OCI-LY1 (cell line): Measurements from ENCODE around the gene GDI1.

Experiments
- H2AFZ ChIP-seq: fragments of 200-600 bp; sonication (generic), shearing (Covaris generic); 2 replicates; pipeline ENCODE4 v1.6.0; 2014; ENCODE audit warnings: antibody characterized with exemption, mild to moderate bottlenecking, low read length
- H3F3A ChIP-seq: fragments of 200-600 bp; sonication (generic), shearing (Covaris generic); 2 replicates; pipeline ENCODE4 v1.6.0; 2014; ENCODE audit warnings: mild to moderate bottlenecking, antibody characterized with exemption, low read length, moderate library complexity; ENCODE audit not compliant: insufficient read depth
- H3K27ac ChIP-seq: fragments of 200-600 bp; sonication (generic); 2 replicates; pipeline ENCODE4 v1.5.1; 2014; ENCODE audit warnings: low read length, mixed run types, mild to moderate bottlenecking, low read depth; ENCODE audit not compliant: poor library complexity, severe bottlenecking
- H3K27me3 ChIP-seq: fragments of 200-600 bp; sonication (generic); 2 replicates; pipeline ENCODE4 v1.6.0; 2014; ENCODE audit warnings: antibody characterized with exemption, mild to moderate bottlenecking, low read length, moderate library complexity; ENCODE audit not compliant: insufficient read depth
- H3K36me3 ChIP-seq: fragments of 200-600 bp; sonication (generic); 2 replicates; pipeline ENCODE4 v1.6.1; 2014; ENCODE audit warnings: mild to moderate bottlenecking, antibody characterized with exemption, low read length, moderate library complexity, mixed read lengths; ENCODE audit not compliant: insufficient read depth
- H3K4me1 ChIP-seq: fragments of 200-600 bp; sonication (generic); 2 replicates; pipeline ENCODE4 v1.5.1; 2014; ENCODE audit warnings: mild to moderate bottlenecking, low read length, moderate library complexity; ENCODE audit not compliant: insufficient read depth, severe bottlenecking
- H3K4me2 ChIP-seq: fragments of 200-600 bp; sonication (generic), shearing (Covaris generic); 2 replicates; pipeline ENCODE4 v1.6.1; 2014; ENCODE audit warnings: low read length
- H3K4me3 ChIP-seq: fragments of 200-600 bp; sonication (generic); 2 replicates; pipeline ENCODE4 v1.5.1; 2014; ENCODE audit warnings: low read length, low read depth, mild to moderate bottlenecking, mixed read lengths; ENCODE audit not compliant: poor library complexity, severe bottlenecking
- H3K79me2 ChIP-seq: fragments of 200-600 bp; shearing (Covaris generic); 2 replicates; pipeline ENCODE4 v1.6.1; 2016; ENCODE audit warnings: mixed run types, low read length, mixed read lengths; ENCODE audit not compliant: insufficient read depth
- H3K9ac ChIP-seq: fragments of 200-600 bp; sonication (generic), shearing (Covaris generic); 2 replicates; pipeline ENCODE4 v1.6.1; 2014; ENCODE audit warnings: mild to moderate bottlenecking, low read length, mixed read lengths
- H3K9me2 ChIP-seq: fragments of 200-600 bp; sonication (generic), shearing (Covaris generic); 2 replicates; pipeline ENCODE4 v1.6.1; 2014; ENCODE audit warnings: low read depth, mild to moderate bottlenecking, low read length, mixed read lengths
- H3K9me3 ChIP-seq: fragments of 200-600 bp; shearing (Covaris generic); 2 replicates; pipeline ENCODE4 v1.6.1; 2014; ENCODE audit warnings: low read length, mixed read lengths
- H4K20me1 ChIP-seq: fragments of 200-600 bp; sonication (generic), shearing (Covaris generic); 2 replicates; pipeline ENCODE4 v1.6.0; 2016; ENCODE audit warnings: mild to moderate bottlenecking, low read length; ENCODE audit not compliant: insufficient read depth
- CTCF ChIP-seq: fragments of 200-600 bp; sonication (generic), shearing (Covaris generic); IDR thresholded peaks from 2 replicates; pipeline ENCODE4 v1.5.1; 2017; ENCODE audit warnings: mild to moderate bottlenecking, antibody characterized with exemption, low read length, moderate library complexity, mixed read lengths
- EZH2 ChIP-seq: fragments of 200-600 bp; sonication (generic), shearing (Covaris generic); IDR thresholded peaks from 2 replicates; pipeline ENCODE4 v1.8.0; 2017; ENCODE audit warnings: borderline replicate concordance, mixed run types, mild to moderate bottlenecking, antibody characterized with exemption, low read length, moderate library complexity, mixed read lengths

Gene GDI1

GRCh38 chrX:154420402-154420756 lies 16.6 kb upstream of the GDI1 start:
- H3K27me3 ChIP-seq: no peaks in the 10 kb centered on the region
- no peaks in the 10 kb centered on the region for H3K36me3 ChIP-seq
- no peaks in the 10 kb centered on the region for H3F3A ChIP-seq
- no peaks in the 10 kb centered on the region for H3K9me3 ChIP-seq
- H3K4me3 ChIP-seq: no peak overlapping the region
- no peak for TF ChIP-seq CTCF
- no peak for TF ChIP-seq EZH2
- no peak overlapping the region for H3K27ac ChIP-seq
- no peaks in the 10 kb centered on the region for H4K20me1 ChIP-seq
- no peaks in the 10 kb centered on the region for H3K79me2 ChIP-seq
- no peak overlapping the region for H3K9ac ChIP-seq
- H3K4me1 ChIP-seq: no peaks in the 10 kb centered on the region
- H3K9me2 ChIP-seq: no peaks in the 10 kb centered on the region
- H3K4me2 ChIP-seq: no peak overlapping the region
- H2AFZ ChIP-seq: no peak overlapping the region

DNA sequence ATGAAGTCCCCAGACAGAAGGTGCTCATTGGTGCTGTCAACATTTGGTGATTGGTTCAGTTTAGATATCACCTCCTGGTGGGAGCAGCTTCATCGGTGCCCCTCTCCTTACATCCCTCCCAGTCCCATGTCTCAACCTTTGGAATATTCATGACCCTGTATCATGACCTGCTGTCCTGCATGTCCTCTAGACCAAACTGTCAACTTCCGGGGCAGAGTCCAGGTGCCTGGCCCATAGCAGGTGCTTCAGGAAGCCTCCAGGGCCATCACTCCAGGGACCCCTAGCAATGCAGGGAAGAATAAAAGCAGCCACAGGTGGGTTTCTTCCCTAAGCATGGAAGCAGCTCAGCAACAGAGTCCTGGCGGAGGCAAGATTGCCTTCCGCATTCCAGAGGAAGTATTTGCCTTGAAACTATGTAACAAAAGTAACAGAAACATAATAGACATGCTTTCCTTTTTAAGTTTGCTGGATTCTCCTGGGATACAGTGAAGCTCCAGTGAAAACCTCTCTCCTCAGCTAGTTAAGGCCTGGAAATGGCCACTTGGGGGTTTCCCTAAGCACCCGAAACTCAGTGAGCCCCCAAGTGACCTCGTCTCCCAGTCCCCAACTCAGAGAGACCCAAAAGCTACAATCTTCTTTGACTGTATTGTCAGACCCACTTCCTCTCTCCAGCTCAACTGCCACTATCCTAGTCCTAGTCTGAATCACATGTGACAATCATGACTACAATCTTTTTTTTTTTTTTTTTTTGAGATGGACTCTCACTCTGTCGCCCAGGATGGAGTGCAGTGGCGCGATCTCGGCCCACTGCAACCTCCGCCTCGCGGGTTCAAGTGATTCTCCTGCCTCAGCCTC lies 9.8 kb upstream of the GDI1 start:
- Histone ChIP-seq H3K36me3 (peaks cover 2% of the 10 kb centered on the region; the same call in 1 of the 2 replicates), H3K4me3 (no peak overlapping the region), H3K27me3 (no peaks in the 10 kb centered on the region), H3K27ac (no peak overlapping the region), H3K9me2 (no peaks in the 10 kb centered on the region), H3K9ac (no peak overlapping the region), H3K9me3 (no peaks in the 10 kb centered on the region), H3K79me2 (no peaks in the 10 kb centered on the region), H3K4me1 (peaks cover 16% of the 10 kb centered on the region), H3K4me2 (no peak overlapping the region), H3F3A (no peaks in the 10 kb centered on the region), H2AFZ (no peak overlapping the region), H4K20me1 (no peaks in the 10 kb centered on the region)
- TF ChIP-seq CTCF (no peak), EZH2 (no peak)

GRCh38 chrX:154428176-154429171 lies 8.5 kb upstream of the GDI1 start, which contains the start of gene ATP6AP1:
Gene ATP6AP1, plus strand, starts transcription at chrX:154428677. Its CDS starts 16 bp downstream, at chrX:154428693.
- H3K27me3 ChIP-seq: no peaks in the 10 kb centered on the region
- no peaks in the 10 kb centered on the region for H3F3A ChIP-seq
- TF ChIP-seq EZH2 (no peak), CTCF (peak; percentile 25; the same call in 1 of the 2 replicates)
- no peaks in the 10 kb centered on the region for H3K79me2 ChIP-seq
- H4K20me1 ChIP-seq: no peaks in the 10 kb centered on the region
- H3K4me3 ChIP-seq: peak within 1 kb of the TSS; percentile 85
- peak within 1 kb of the TSS; percentile 21 for H3K27ac ChIP-seq
- peak within 1 kb of the TSS; percentile 98 for H3K4me2 ChIP-seq
- H2AFZ ChIP-seq: no peak within 1 kb of the TSS
- peaks cover 16% of the 10 kb centered on the region for H3K4me1 ChIP-seq
- H3K36me3 ChIP-seq: peaks cover 15% of the 10 kb centered on the region; the same call in 1 of the 2 replicates
- H3K9me3 ChIP-seq: no peaks in the 10 kb centered on the region
- peak within 1 kb of the TSS; percentile 87 for H3K9ac ChIP-seq
- no peaks in the 10 kb centered on the region for H3K9me2 ChIP-seq
